COLO668 (cell line): Measurements from ENCODE around the gene SLC1A2.
A peak's percentile ranks its signal among the peaks of the same experiment; 100 is the strongest.

Experiments
- DNase-seq: peaks from one replicate; lab custom pipeline; 2025; ENCODE audit not compliant: unreplicated experiment; lab: John Stamatoyannopoulos, UW

SLC1A2 gene

GRCh38 chr11:35305670-35306382 lies 113.5 kb downstream of the SLC1A2 start:
- DNase-seq = peak; percentile 13

- no peak for DNase-seq
Measured at GRCh38 chr11:35304900-35305460, 114.4 kb downstream of the SLC1A2 start.

- DNase-seq = peak; percentile 29
Measured at GRCh38 chr11:35304386-35304775, 115.0 kb downstream of the SLC1A2 start.

- DNase-seq = no peak
Measured at GRCh38 chr11:35303596-35304385, 115.6 kb downstream of the SLC1A2 start.

GRCh38 chr11:35302398-35302797 lies 117.0 kb downstream of the SLC1A2 start:
- no peak for DNase-seq

- no peak for DNase-seq
Measured at GRCh38 chr11:35298369-35298768, 121.0 kb downstream of the SLC1A2 start.

GRCh38 chr11:35295751-35296150 lies 123.6 kb downstream of the SLC1A2 start:
- DNase-seq = no peak

- no peak for DNase-seq
Measured at GRCh38 chr11:35293699-35294098, 125.7 kb downstream of the SLC1A2 start.

- DNase-seq = no peak
Measured at GRCh38 chr11:35293035-35293434, 126.3 kb downstream of the SLC1A2 start.

GRCh38 chr11:35292279-35292678 lies 127.1 kb downstream of the SLC1A2 start:
- no peak for DNase-seq

GRCh38 chr11:35290876-35291275 lies 128.5 kb downstream of the SLC1A2 start:
- no peak for DNase-seq

GRCh38 chr11:35289821-35290220 lies 129.5 kb downstream of the SLC1A2 start:
- no peak for DNase-seq

GRCh38 chr11:35288817-35289541 lies 130.4 kb downstream of the SLC1A2 start:
- no peak for DNase-seq

- no peak for DNase-seq
Measured at GRCh38 chr11:35288309-35288708, 131.0 kb downstream of the SLC1A2 start.

- no peak for DNase-seq
Measured at GRCh38 chr11:35287344-35287890, 131.9 kb downstream of the SLC1A2 start.

- no peak for DNase-seq
Measured at GRCh38 chr11:35286126-35286525, 133.2 kb downstream of the SLC1A2 start.

- DNase-seq = no peak
Measured at GRCh38 chr11:35285471-35285870, 133.9 kb downstream of the SLC1A2 start.

GRCh38 chr11:35282221-35282882 lies 137.0 kb downstream of the SLC1A2 start:
- DNase-seq = no peak

- DNase-seq = no peak
Measured at GRCh38 chr11:35281169-35281688, 138.1 kb downstream of the SLC1A2 start.

GRCh38 chr11:35280727-35281126 lies 138.6 kb downstream of the SLC1A2 start:
- no peak for DNase-seq
